K562 (cell line): ENCODE data around the gene MAP4K4. TPM values are rescaled to one million over a fixed set of nuclear protein-coding genes. Genes with fewer than 3 reads are reported as not detected.
"Not testable (repeated sequence)": the region's sequence is repeated elsewhere in the genome, so short reads cannot be mapped to it uniquely, and the experiment has no call there.

Experiments
- ATAC-seq: fragments of 200-7000 bp; cut with Tn5 transposase; 3 replicates; pipeline ENCODE4 v1.9.1; 2020; ENCODE audit warnings: moderate library complexity
- BruUV-seq: library from RNA; stranded (reverse); fragments of 400-500 nt; replicated peaks from 2 replicates; lab custom pipeline; 2021; lab: Mats Ljungman, UMichigan
- CTCF ChIA-PET: fragments of 300-600 bp; formaldehyde crosslinking; extraction: SDS; loops from one replicate; lab custom pipeline; 2021; ENCODE audit warnings: low intra/inter-chr PET ratio; lab: Yijun Ruan, JAX
- POLR2A ChIA-PET: fragments of 300-600, 350-650 bp; sonication (Branson Sonifier 250); formaldehyde crosslinking; extraction: SDS; loops from one replicate; lab custom pipeline; 2021; ENCODE audit warnings: antibody characterized with exemption, inconsistent platforms; lab: Yijun Ruan, JAX
- DNase-seq, 4 experiments: peaks; one replicate each; pipeline versions ENCODE4 v3.0.0 to v3.0.0-alpha.2; 2011 to 2018; ENCODE audit warnings: low spot score in 3 of 4, mixed read lengths in 3 of 4; ENCODE audit errors: extremely low read depth in 1 of 4
- FAIRE-seq: peaks from 2 replicates; lab custom pipeline; 2011; peaks lifted over from hg19 to GRCh38; lab: Jason Lieb, UNC
- H2AFZ ChIP-seq: 2 replicates; pipeline ENCODE4 v1.6.0; 2011; ENCODE audit warnings: low read depth, low read length, control low read depth, inconsistent platforms
- H3K27ac ChIP-seq: fragments of 200-600 bp; 3 replicates; pipeline ENCODE4 v1.8.0; 2011; ENCODE audit warnings: low read depth, mild to moderate bottlenecking, control low read depth, inconsistent platforms, low read length, moderate library complexity, mixed read lengths; ENCODE audit errors: extremely low read depth
- H3K27me3 ChIP-seq, 2 experiments: fragments of 300-600 bp in 1 of 2; 2 replicates in 1 of 2; 3 replicates in 1 of 2; pipeline versions ENCODE4 v1.6.0 to v1.8.0; 2011; ENCODE audit warnings: inconsistent platforms in 2 of 2, low read length in 2 of 2, mild to moderate bottlenecking in 1 of 2, mixed read lengths in 1 of 2, moderate library complexity in 1 of 2; ENCODE audit not compliant: control insufficient read depth in 2 of 2, insufficient read depth in 2 of 2
- H3K36me3 ChIP-seq: fragments of 300-600 bp; 3 replicates; pipeline ENCODE4 v1.8.0; 2011; ENCODE audit warnings: mild to moderate bottlenecking, low read length, inconsistent platforms; ENCODE audit not compliant: control insufficient read depth, insufficient read depth
- H3K4me1 ChIP-seq, 2 experiments: fragments of 200-600 bp in 1 of 2; replicated peaks in 1 of 2; 2 replicates in 1 of 2; 3 replicates in 1 of 2; pipeline versions ENCODE4 v1.5.1 to v1.8.0; 2011; ENCODE audit warnings: inconsistent platforms in 2 of 2, low read length in 2 of 2, mild to moderate bottlenecking in 1 of 2, mixed read lengths in 1 of 2, moderate library complexity in 1 of 2; ENCODE audit not compliant: control insufficient read depth in 2 of 2, insufficient read depth in 2 of 2
- H3K4me2 ChIP-seq: 2 replicates; pipeline ENCODE4 v1.6.1; 2011; ENCODE audit warnings: low read length, control low read depth, inconsistent platforms, mixed read lengths; ENCODE audit not compliant: insufficient read depth
- H3K4me3 ChIP-seq: fragments of 200-600 bp; sonication (generic), shearing (Covaris generic); 2 replicates; pipeline ENCODE4 v1.5.1; 2016; ENCODE audit warnings: control low read depth, inconsistent platforms
- H3K79me2 ChIP-seq: fragments of 200-600 bp; 3 replicates; pipeline ENCODE4 v1.8.0; 2011; ENCODE audit warnings: low read length, inconsistent platforms; ENCODE audit not compliant: control insufficient read depth, insufficient read depth
- H3K9ac ChIP-seq, 2 experiments: 2 replicates each; pipeline versions ENCODE4 v1.6.0 to v1.6.1; 2011; ENCODE audit warnings: low read depth in 2 of 2, low read length in 2 of 2, control low read depth in 1 of 2, inconsistent platforms in 1 of 2, mild to moderate bottlenecking in 1 of 2, mixed read lengths in 1 of 2; ENCODE audit not compliant: insufficient read depth in 1 of 2
- H3K9me1 ChIP-seq: one replicate; pipeline ENCODE4 v1.6.0; 2011; ENCODE audit warnings: inconsistent platforms, mild to moderate bottlenecking, low read length, moderate library complexity; ENCODE audit not compliant: control insufficient read depth, insufficient read depth
- H3K9me3 ChIP-seq: replicated peaks from 2 replicates; pipeline ENCODE4 v1.5.1; 2011; ENCODE audit warnings: low read depth, low read length, inconsistent platforms; ENCODE audit not compliant: control insufficient read depth, insufficient read depth
- H4K20me1 ChIP-seq: replicated peaks from 2 replicates; pipeline ENCODE4 v1.6.1; 2011; ENCODE audit warnings: low read length, inconsistent platforms, mixed read lengths; ENCODE audit not compliant: control insufficient read depth, insufficient read depth
- CAMTA2 ChIP-seq: fragments of 250-450 bp; sonication (Bioruptor Pico); conservative IDR thresholded peaks from 2 replicates; pipeline ENCODE4 v1.5.1; 2022
- MEIS2 ChIP-seq: fragments of 450-650 bp; IDR thresholded peaks from 2 replicates; pipeline ENCODE4 v1.6.1; 2014; ENCODE audit warnings: mild to moderate bottlenecking; ENCODE audit not compliant: partially characterized antibody
- NFYB ChIP-seq: IDR thresholded peaks from 2 replicates; pipeline ENCODE4 v1.6.1; 2011; ENCODE audit warnings: mild to moderate bottlenecking, moderate library complexity; ENCODE audit not compliant: insufficient read length; ENCODE audit errors: extremely low read depth
- ZC3H8 ChIP-seq: fragments of 450-650 bp; IDR thresholded peaks from 2 replicates; pipeline ENCODE4 v1.6.1; 2017
- ZNF324 ChIP-seq: fragments of 250-450 bp; sonication (Bioruptor Pico); IDR thresholded peaks from 2 replicates; pipeline ENCODE4 v1.4.0; 2020; ENCODE audit warnings: mild to moderate bottlenecking
- ZNF384 ChIP-seq: IDR thresholded peaks from 2 replicates; pipeline ENCODE4 v1.6.1; 2012; ENCODE audit warnings: low read depth, low read length, improper control_type of control experiment
- WGBS: fragments of 100-300 bp; shearing (Covaris generic); methylation state at CpG from one replicate; pipeline ENCODE4 v1.1.6; 2016; ENCODE audit warnings: low coverage, mixed read lengths; ENCODE audit not compliant: insufficient coverage; ENCODE audit errors: missing lambda C conversion rate; 5-methylcytosine and 5-hydroxymethylcytosine counted together
- in situ Hi-C: fragments of 300-500 bp; cut with MboI; formaldehyde crosslinking; loops from 4 replicates; pipeline ENCODE4 v1.15.0; 2018; ENCODE audit warnings: inconsistent platforms, mixed read lengths
- intact Hi-C: fragments of 100-400 bp; cut with micrococcal nuclease; formaldehyde crosslinking; loops from 2 replicates; pipeline ENCODE4 v1.14.2; 2022
- polyA plus RNA-seq, 8 experiments: library from polyadenylated mRNA; depleted of rRNA in 4 of 8; stranded (reverse) in 5 of 8; unstranded in 3 of 8; fragments of >200 nt; fragmentation: Nextera tagmentation in 2 of 8; fragmentation: Illumina TruSeq in 1 of 8; extraction: Ambion mirVana in 2 of 8; extraction: Trizol in 1 of 8; gene quantifications; 2 replicates each; pipeline versions ENCODE4 v1.2.1 to v1.2.3, GENCODE V29; 2011 to 2014; ENCODE audit warnings: inconsistent platforms in 1 of 8, missing spikeins in 1 of 8
- total RNA-seq, 7 experiments: library from RNA; depleted of rRNA in 6 of 7; stranded (reverse); fragments of >200 nt in 6 of 7; fragmentation: Illumina TruSeq in 2 of 7; extraction: Trizol in 2 of 7; gene quantifications; 2 replicates each; pipeline versions ENCODE4 v1.2.1 to v1.2.3, GENCODE V29; 2011 to 2021; ENCODE audit warnings: low replicate concordance in 1 of 7
- TF ChIP-seq, protein P1 (sequence below): fragments of 450-650 bp; IDR thresholded peaks from 2 replicates; pipeline ENCODE4 v1.6.1; 2016; ENCODE audit warnings: antibody characterized with exemption
- TF ChIP-seq, protein P2 (sequence below): fragments of 450-650 bp; IDR thresholded peaks from 2 replicates; pipeline ENCODE4 v1.6.1; 2016; ENCODE audit warnings: mild to moderate bottlenecking
- TF ChIP-seq, protein P3 (sequence below): fragments of 150-350 bp; conservative IDR thresholded peaks from 2 replicates; pipeline ENCODE4 v1.6.1; 2014; ENCODE audit warnings: low read length

MAP4K4 gene
- total and polyA plus RNA-seq, 9 of the 15 experiments (the other 6 are each of a cell fraction or from before 2014, with no cell fraction given): 7.6 to 76.4 (median 50.6) TPM

DNA sequence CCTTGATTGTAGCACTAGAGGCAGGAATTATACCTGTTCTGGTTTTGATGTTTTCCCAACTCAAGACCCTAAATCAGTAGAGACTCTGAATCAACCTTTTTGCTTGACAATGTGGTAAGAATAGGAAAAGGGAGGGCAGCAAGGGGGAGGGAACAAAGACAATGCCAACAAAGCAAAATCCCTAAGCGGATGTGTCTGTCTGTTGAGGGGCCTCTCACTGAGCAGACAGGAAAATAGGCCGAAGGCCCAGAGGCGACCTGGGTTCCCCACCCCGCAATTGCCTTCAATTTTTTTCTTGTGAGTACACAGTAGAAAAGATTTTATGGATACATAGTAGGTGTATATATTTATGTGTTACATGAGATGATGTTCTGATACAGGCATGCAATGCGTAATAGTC lies 75.6 kb downstream of the MAP4K4 start:
- Histone ChIP-seq H4K20me1 (peaks cover 29% of the 10 kb centered on the region), H3K9me1 (no peaks in the 10 kb centered on the region), H3K27me3 (no peaks in the 10 kb centered on the region), H3K4me1 (peaks cover 0 to 10% of the 10 kb centered on the region in 2 experiments; a peak in 1 of 5 replicates), H2AFZ (no peak overlapping the region), H3K4me2 (no peak overlapping the region), H3K9me3 (no peaks in the 10 kb centered on the region), H3K4me3 (no peak overlapping the region), H3K27ac (no peak overlapping the region), H3K79me2 (peaks cover 85% of the 10 kb centered on the region), H3K36me3 (no peaks in the 10 kb centered on the region), H3K9ac (no peak overlapping the region)
- CTCF ChIA-PET: no interaction called here
- FAIRE-seq (no peak), ATAC-seq (no peak), DNase-seq (no peak)
- BruUV-seq: no TSS peak
- no peak for TF ChIP-seq MEIS2
- TF ChIP-seq, protein P1, sequence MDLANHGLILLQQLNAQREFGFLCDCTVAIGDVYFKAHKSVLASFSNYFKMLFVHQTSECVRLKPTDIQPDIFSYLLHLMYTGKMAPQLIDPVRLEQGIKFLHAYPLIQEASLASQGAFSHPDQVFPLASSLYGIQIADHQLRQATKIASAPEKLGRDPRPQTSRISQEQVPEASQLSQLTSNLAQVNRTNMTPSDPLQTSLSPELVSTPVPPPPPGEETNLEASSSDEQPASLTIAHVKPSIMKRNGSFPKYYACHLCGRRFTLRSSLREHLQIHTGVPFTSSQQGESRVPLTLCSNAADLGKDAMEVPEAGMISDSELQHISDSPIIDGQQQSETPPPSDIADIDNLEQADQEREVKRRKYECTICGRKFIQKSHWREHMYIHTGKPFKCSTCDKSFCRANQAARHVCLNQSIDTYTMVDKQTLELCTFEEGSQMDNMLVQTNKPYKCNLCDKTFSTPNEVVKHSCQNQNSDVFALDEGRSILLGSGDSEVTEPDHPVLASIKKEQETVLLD: no peak
- TF ChIP-seq ZNF384: no peak
- TF ChIP-seq, protein P2, sequence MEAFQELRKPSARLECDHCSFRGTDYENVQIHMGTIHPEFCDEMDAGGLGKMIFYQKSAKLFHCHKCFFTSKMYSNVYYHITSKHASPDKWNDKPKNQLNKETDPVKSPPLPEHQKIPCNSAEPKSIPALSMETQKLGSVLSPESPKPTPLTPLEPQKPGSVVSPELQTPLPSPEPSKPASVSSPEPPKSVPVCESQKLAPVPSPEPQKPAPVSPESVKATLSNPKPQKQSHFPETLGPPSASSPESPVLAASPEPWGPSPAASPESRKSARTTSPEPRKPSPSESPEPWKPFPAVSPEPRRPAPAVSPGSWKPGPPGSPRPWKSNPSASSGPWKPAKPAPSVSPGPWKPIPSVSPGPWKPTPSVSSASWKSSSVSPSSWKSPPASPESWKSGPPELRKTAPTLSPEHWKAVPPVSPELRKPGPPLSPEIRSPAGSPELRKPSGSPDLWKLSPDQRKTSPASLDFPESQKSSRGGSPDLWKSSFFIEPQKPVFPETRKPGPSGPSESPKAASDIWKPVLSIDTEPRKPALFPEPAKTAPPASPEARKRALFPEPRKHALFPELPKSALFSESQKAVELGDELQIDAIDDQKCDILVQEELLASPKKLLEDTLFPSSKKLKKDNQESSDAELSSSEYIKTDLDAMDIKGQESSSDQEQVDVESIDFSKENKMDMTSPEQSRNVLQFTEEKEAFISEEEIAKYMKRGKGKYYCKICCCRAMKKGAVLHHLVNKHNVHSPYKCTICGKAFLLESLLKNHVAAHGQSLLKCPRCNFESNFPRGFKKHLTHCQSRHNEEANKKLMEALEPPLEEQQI: no peak
- TF ChIP-seq NFYB: no peak
- TF ChIP-seq, protein P3, sequence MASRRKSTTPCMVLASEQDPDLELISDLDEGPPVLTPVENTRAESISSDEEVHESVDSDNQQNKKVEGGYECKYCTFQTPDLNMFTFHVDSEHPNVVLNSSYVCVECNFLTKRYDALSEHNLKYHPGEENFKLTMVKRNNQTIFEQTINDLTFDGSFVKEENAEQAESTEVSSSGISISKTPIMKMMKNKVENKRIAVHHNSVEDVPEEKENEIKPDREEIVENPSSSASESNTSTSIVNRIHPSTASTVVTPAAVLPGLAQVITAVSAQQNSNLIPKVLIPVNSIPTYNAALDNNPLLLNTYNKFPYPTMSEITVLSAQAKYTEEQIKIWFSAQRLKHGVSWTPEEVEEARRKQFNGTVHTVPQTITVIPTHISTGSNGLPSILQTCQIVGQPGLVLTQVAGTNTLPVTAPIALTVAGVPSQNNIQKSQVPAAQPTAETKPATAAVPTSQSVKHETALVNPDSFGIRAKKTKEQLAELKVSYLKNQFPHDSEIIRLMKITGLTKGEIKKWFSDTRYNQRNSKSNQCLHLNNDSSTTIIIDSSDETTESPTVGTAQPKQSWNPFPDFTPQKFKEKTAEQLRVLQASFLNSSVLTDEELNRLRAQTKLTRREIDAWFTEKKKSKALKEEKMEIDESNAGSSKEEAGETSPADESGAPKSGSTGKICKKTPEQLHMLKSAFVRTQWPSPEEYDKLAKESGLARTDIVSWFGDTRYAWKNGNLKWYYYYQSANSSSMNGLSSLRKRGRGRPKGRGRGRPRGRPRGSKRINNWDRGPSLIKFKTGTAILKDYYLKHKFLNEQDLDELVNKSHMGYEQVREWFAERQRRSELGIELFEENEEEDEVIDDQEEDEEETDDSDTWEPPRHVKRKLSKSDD: no peak
- TF ChIP-seq ZC3H8: no peak
- no peak for TF ChIP-seq ZNF324
- TF ChIP-seq CAMTA2 (CRISPR knock-in tag): no peak
- POLR2A ChIA-PET: no interaction called here
- in situ Hi-C loops (loop anchor here (5.0 kb wide), 1 partner anchor 49 kb away; no protein-coding TSS in a partner anchor), intact Hi-C loops (no loop called here)
- 88% methylated on average over 5 of the region's 5 CpGs for WGBS

DNA sequence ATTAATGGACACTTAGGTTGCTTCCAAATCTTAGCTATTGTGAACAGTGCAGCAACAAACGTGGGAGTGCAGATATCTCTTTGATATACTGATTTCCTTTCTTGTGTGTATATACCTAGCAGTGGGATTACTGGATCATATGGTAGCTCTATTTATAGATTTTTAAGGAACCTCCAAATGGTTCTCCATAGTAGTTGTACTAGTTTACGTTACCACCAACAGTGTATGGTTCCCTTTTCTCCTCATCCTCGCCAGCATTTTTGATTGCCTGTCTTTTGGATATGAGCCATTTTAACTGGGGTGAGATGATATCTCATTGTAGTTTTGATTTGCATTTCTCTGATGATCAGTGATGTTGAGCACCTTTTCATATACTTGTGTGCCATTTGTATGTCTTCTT lies 76.5 kb downstream of the MAP4K4 start:
- FAIRE-seq, H3K4me3 ChIP-seq: not testable (repeated sequence)

More for the DNA sequence above, 76.5 kb downstream of the MAP4K4 start:
- DNase-seq, BruUV-seq, H3K36me3 ChIP-seq, ATAC-seq, H3K27me3 ChIP-seq, H3K9me1 ChIP-seq, H3K9ac ChIP-seq, H3K27ac ChIP-seq, intact Hi-C loops, H2AFZ ChIP-seq, POLR2A ChIA-PET, H3K9me3 ChIP-seq, CTCF ChIA-PET, H3K4me1 ChIP-seq, H3K4me2 ChIP-seq: not testable (repeated sequence)
- in situ Hi-C loops: loop anchor here (5.0 kb wide), 1 partner anchor 48 kb away; no protein-coding TSS in a partner anchor
- 39% methylated on average over 3 of the region's 3 CpGs for WGBS
- H4K20me1 ChIP-seq: peaks cover 31% of the 10 kb centered on the region
- peaks cover 86% of the 10 kb centered on the region for H3K79me2 ChIP-seq
